Fibroblast of pulmonary artery (primary cell): ENCODE data around the gene SAFB2.

ENCODE experiments used
- DNase-seq: peaks from one replicate; pipeline ENCODE4 v3.0.0-alpha.2; 2010; ENCODE audit warnings: low read depth
- H3K4me3 ChIP-seq: replicated peaks from 2 replicates; pipeline ENCODE4 v1.5.1; 2011; ENCODE audit warnings: low read depth, mild to moderate bottlenecking, control low read depth, low read length, moderate library complexity
- CTCF ChIP-seq: IDR thresholded peaks from 2 replicates; pipeline ENCODE4 v1.5.1; 2011; ENCODE audit warnings: mild to moderate bottlenecking, control low read depth, low read length, inconsistent platforms; ENCODE audit errors: missing control alignments

Gene SAFB2

GRCh38 chr19:5563935-5564612, 58.5 kb downstream of the SAFB2 start:
- peak; percentile 23 for DNase-seq
- no peak overlapping the region for H3K4me3 ChIP-seq
- no peak for TF ChIP-seq CTCF

- no peak for DNase-seq
- no peak overlapping the region for H3K4me3 ChIP-seq
- TF ChIP-seq CTCF, result no peak
These were observed 59.6 kb downstream of the SAFB2 start for GRCh38 chr19:5563008-5563431.

- H3K4me3 ChIP-seq, result no peak overlapping the region
- no peak for DNase-seq
- no peak for TF ChIP-seq CTCF
These were observed 60.3 kb downstream of the SAFB2 start for GRCh38 chr19:5562280-5562679.

- no peak for DNase-seq
- TF ChIP-seq CTCF, result peak; percentile 45
- no peak overlapping the region for H3K4me3 ChIP-seq
These were observed 61.0 kb downstream of the SAFB2 start for GRCh38 chr19:5561559-5561958.

DNA sequence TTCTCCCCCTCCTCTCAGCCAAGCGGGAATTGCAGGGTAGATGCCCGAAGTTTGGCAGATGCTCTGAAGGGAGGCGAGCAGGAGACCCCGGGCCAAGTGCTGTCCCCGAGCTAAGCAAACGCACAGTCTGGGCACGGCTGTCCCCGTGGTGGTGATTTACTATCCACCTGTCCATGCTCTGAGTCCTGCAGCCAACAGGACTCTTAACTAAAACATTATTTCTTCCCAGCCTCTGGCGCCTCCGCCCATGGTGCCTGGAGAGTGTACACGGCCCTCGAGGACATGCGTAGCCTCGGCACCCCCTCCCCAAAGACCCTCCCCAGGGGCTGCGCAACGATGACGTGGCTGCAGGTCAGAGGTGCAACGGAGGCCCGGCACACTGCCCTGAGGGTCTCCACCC, 62.4 kb downstream of the SAFB2 start:
- TF ChIP-seq CTCF, result no peak
- DNase-seq, result no peak
- H3K4me3 ChIP-seq, result no peak overlapping the region

DNA sequence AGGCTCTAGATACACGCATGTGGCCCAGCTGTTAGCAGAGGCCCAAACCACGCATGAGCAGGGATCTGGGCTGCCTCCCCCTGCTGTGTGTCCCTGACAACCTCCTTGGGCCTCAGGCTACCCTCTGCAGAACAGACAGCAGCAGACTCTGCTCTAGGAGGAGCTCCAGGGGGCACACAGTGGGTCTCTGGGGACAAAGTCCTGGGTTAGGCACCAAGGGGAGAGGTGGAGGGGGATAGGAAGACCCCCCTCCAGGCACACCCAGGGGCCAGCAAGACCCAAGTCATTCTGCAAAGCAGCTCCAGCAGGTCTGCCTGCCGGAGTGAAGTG, 62.8 kb downstream of the SAFB2 start:
- no peak for TF ChIP-seq CTCF
- H3K4me3 ChIP-seq, result no peak overlapping the region
- no peak for DNase-seq

DNA sequence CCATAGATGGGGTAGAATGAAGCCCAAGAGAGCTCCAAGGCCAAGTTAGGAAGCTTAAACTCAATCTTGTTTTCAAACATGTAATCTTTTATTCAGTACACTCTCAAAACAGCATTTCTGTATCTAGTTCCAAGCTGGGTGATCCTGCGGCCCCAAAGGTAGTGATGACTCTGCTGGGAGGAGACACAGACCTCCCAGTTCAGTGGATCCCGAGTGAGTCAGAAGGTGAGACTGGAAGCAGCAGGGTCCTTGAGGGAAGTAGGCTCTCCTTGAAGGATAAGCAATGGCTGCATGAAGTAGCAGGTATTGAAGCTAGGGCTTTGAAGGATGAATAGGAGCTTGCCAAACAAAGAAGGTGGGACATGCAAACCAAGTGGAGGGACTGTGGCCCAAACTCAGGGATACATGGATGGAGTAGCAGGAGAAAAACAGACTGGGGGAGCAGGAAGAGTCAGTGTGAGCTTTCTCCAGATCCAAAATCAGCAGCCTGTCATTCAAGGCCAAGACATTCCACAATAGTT, 64.4 kb downstream of the SAFB2 start:
- TF ChIP-seq CTCF, result no peak
- no peak overlapping the region for H3K4me3 ChIP-seq
- no peak for DNase-seq
